AG09309 (cell line): ENCODE data around the gene SLC37A2.
A peak's percentile ranks its signal among the peaks of the same experiment; 100 is the strongest.

Experiments
- DNase-seq: peaks from one replicate; pipeline ENCODE4 v3.0.0-alpha.2; 2010; ENCODE audit warnings: low read depth
- H3K4me3 ChIP-seq: 2 replicates; pipeline ENCODE4 v1.5.1; 2011; ENCODE audit warnings: mild to moderate bottlenecking, low read depth, low read length, moderate library complexity; ENCODE audit not compliant: control insufficient read depth
- CTCF ChIP-seq: IDR thresholded peaks from 2 replicates; pipeline ENCODE4 v1.5.1; 2011; ENCODE audit warnings: mild to moderate bottlenecking, low read depth, low read length, inconsistent platforms; ENCODE audit not compliant: insufficient read depth, control insufficient read depth; ENCODE audit errors: missing control alignments

The SLC37A2 gene

GRCh38 chr11:125082040-125082439 is 18.9 kb downstream of the SLC37A2 start:
- no peak for TF ChIP-seq CTCF
- H3K4me3 ChIP-seq: no peak overlapping the region
- no peak for DNase-seq

GRCh38 chr11:125082611-125083311 is 19.7 kb downstream of the SLC37A2 start:
- peak; percentile 28 for DNase-seq

GRCh38 chr11:125083312-125084056 is 20.4 kb downstream of the SLC37A2 start:
- H3K4me3 ChIP-seq: no peak overlapping the region
- TF ChIP-seq CTCF: no peak
- no peak for DNase-seq

More at GRCh38 chr11:125082611-125083311, 19.7 kb downstream of the SLC37A2 start:
- no peak for TF ChIP-seq CTCF
- no peak overlapping the region for H3K4me3 ChIP-seq

GRCh38 chr11:125084057-125084416 is 20.9 kb downstream of the SLC37A2 start:
- DNase-seq: no peak
- no peak overlapping the region for H3K4me3 ChIP-seq
- no peak for TF ChIP-seq CTCF

GRCh38 chr11:125084761-125085231 is 21.7 kb downstream of the SLC37A2 start:
- no peak for DNase-seq
- H3K4me3 ChIP-seq: no peak overlapping the region
- TF ChIP-seq CTCF: no peak

GRCh38 chr11:125085301-125086081 is 22.4 kb downstream of the SLC37A2 start:
- H3K4me3 ChIP-seq: no peak overlapping the region
- no peak for TF ChIP-seq CTCF
- DNase-seq: no peak
